BLaER1 treated with 17β-estradiol and CSF1 and Interleukin-3, amounts not matched to agents 10 nM and 100 nM (cell line): ENCODE results near the gene IFNL1.
"Not testable (repeated sequence)": the region's sequence is repeated elsewhere in the genome, so short reads cannot be mapped to it uniquely, and the experiment has no call there.

Source experiments
- H3K27ac ChIP-seq, 11 experiments: shearing (Covaris generic); formaldehyde crosslinking; 2 replicates each; pipeline ENCODE4 v1.8.1; 2022
- H3K27me3 ChIP-seq, 11 experiments: shearing (Covaris generic); formaldehyde crosslinking; 2 replicates each; pipeline ENCODE4 v1.8.1; 2022
- H3K36me3 ChIP-seq, 11 experiments: shearing (Covaris generic); formaldehyde crosslinking; 2 replicates each; pipeline ENCODE4 v1.8.1; 2022
- H3K4me1 ChIP-seq, 10 experiments: shearing (Covaris generic); formaldehyde crosslinking; 2 replicates each; pipeline ENCODE4 v1.8.1; 2022
- H3K4me2 ChIP-seq, 11 experiments: shearing (Covaris generic); formaldehyde crosslinking; 2 replicates each; pipeline ENCODE4 v1.8.1; 2022
- H3K4me3 ChIP-seq, 10 experiments: shearing (Covaris generic); formaldehyde crosslinking; 2 replicates each; pipeline ENCODE4 v1.8.1; 2022
- H3K9ac ChIP-seq, 11 experiments: shearing (Covaris generic); formaldehyde crosslinking; 2 replicates each; pipeline ENCODE4 v1.8.1; 2022
- H3K9me3 ChIP-seq, 11 experiments: shearing (Covaris generic); formaldehyde crosslinking; replicated peaks in 1 of 11; 2 replicates each; pipeline ENCODE4 v1.8.1; 2022
- H4K20me1 ChIP-seq, 11 experiments: shearing (Covaris generic); formaldehyde crosslinking; 2 replicates each; pipeline ENCODE4 v1.8.1; 2022
- Cebpa-rat ChIP-seq, 11 experiments: shearing (Covaris generic); IDR thresholded peaks; 2 replicates each; pipeline ENCODE4 v1.8.1; 2022

IFNL1 gene

DNA sequence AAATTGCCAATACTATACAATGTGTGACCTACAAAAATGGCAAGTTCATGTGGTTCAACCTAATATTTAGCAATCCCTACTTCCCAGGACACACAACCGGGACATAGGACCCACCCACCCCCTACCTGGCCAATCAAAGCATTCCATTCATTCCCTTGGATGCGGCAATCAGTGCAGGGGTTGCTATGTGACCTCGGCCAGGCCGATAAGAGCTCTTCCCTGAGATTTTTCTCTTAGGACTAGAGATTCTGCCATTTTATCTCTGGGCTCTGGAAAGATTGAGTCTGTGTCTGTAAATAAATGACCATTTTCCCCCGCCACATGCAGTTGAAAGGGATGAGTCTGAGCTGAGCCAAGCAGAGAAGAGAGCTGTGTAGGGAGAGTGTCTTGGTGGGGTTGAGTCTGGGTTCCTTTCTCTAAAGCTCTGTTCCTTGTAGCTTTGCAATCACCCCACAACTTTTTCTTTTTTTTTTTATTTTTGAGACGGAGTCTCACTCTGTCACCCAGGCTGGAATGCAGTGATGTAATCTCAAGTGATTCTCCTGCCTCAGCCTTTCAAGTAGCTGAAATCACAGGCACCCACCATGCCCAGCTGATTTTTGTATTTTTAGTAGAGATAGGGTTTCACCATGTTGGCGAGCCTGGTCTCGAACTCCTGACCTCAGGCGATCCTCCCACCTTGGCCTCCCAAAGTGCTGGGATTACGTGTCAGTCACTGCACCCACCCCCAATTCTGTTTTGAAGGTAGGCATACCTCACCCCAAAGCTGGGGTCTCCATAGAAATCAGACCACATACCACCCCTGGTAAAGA, 7.4 kb downstream of the IFNL1 start:
- no peaks in the 10 kb centered on the region for H3K9me3 ChIP-seq
- H3K4me1 ChIP-seq: peaks cover 6 to 16% (median 13%) of the 10 kb centered on the region in 10 experiments; a peak in 18 of 20 replicates
- peaks cover 8 to 24% (median 16%) of the 10 kb centered on the region in 11 experiments for H3K36me3 ChIP-seq
- no peak overlapping the region for H3K4me3 ChIP-seq
- TF ChIP-seq Cebpa-rat (IDR thresholded peaks at IDR 0.05): no peak
- H3K27ac ChIP-seq: no peak overlapping the region
- no peaks in the 10 kb centered on the region for H3K27me3 ChIP-seq
- no peak overlapping the region for H3K4me2 ChIP-seq
- H3K9ac ChIP-seq: no peak overlapping the region
- peaks cover 0 to 23% (median 0%) of the 10 kb centered on the region in 11 experiments; a peak in 7 of 22 replicates for H4K20me1 ChIP-seq

DNA sequence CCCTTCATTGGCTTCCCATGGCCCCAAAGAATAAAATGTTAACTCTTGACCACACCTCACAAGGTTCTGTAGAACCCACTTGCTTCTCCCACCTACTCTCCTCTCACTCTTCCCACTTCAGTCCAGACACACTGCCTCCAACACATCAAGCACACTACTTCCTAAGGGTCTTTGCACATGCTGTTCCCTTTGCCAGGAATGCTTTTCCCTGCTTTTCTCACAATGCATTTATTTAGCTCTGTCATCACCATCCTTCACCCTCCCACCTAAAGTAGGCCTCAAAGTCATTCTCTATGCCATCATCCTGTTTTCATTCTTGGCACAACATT, 7.9 kb downstream of the IFNL1 start:
- no peaks in the 10 kb centered on the region for H3K27me3 ChIP-seq
- H3K4me3 ChIP-seq: no peak overlapping the region
- TF ChIP-seq Cebpa-rat (IDR thresholded peaks at IDR 0.05): no peak
- peaks cover 6 to 16% (median 13%) of the 10 kb centered on the region in 10 experiments; a peak in 18 of 20 replicates for H3K4me1 ChIP-seq
- peaks cover 0 to 26% (median 0%) of the 10 kb centered on the region in 11 experiments; a peak in 7 of 22 replicates for H4K20me1 ChIP-seq
- H3K9me3 ChIP-seq: no peaks in the 10 kb centered on the region
- H3K4me2 ChIP-seq: no peak overlapping the region
- H3K36me3 ChIP-seq: peaks cover 8 to 30% (median 21%) of the 10 kb centered on the region in 11 experiments
- no peak overlapping the region for H3K9ac ChIP-seq
- no peak overlapping the region for H3K27ac ChIP-seq

DNA sequence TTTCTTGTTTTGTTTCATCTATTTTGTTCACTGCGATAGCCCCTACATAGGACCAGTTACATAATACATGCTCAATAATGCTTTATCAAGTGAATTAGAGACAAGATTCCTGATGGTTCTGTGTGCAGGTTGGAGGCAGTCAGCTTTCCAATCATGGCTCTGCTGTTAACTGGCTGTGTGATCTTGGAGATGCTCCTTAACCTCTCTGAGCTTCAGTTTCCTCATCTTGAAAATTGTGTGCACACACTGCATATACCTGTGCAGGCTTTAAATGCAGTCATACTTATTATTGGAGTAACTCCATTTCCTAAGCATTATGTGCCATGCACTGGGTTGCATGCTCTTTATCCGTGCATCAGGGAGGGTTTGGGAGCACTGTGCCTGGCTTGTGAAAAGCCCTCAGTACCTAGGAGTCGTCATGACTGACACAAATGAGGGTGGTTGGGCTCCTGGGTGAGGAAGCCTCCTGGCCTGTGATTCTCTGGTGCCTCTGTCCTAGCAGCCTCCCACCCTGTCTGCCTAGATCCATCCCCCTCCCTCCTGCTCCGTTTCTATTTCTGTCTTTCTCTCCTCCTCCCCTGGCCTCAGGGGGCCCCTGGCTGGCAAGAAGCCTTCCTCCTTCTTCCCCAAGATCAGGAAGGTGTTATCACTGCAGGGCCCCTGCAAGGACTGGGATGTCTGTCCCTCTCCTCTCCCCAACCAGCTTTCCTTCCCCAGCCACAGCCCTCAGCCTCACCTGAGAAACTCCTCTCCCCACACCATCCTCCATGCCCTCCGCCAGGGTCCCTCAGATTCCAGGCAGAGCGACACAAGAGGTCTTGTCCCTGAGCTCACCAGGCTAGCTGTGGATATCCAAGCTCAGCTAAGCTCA, 8.7 kb downstream of the IFNL1 start:
- peak overlapping the region in 10 of 11 experiments; percentile 3 to 76 (median 54); a peak in 17 of 22 replicates for H3K4me2 ChIP-seq
- H3K27me3 ChIP-seq: no peaks in the 10 kb centered on the region
- H3K27ac ChIP-seq: no peak overlapping the region
- peaks cover 8 to 35% (median 26%) of the 10 kb centered on the region in 11 experiments for H3K36me3 ChIP-seq
- no peak for TF ChIP-seq Cebpa-rat (IDR thresholded peaks at IDR 0.05)
- peak overlapping the region in 6 of 11 experiments; percentile 21 to 47 (median 42); a peak in 4 of 22 replicates for H3K9ac ChIP-seq
- H3K4me3 ChIP-seq: no peak overlapping the region
- peaks cover 0 to 26% (median 0%) of the 10 kb centered on the region in 11 experiments; a peak in 7 of 22 replicates for H4K20me1 ChIP-seq
- H3K9me3 ChIP-seq: no peaks in the 10 kb centered on the region
- H3K4me1 ChIP-seq: peaks cover 6 to 16% (median 13%) of the 10 kb centered on the region in 10 experiments; a peak in 18 of 20 replicates

DNA sequence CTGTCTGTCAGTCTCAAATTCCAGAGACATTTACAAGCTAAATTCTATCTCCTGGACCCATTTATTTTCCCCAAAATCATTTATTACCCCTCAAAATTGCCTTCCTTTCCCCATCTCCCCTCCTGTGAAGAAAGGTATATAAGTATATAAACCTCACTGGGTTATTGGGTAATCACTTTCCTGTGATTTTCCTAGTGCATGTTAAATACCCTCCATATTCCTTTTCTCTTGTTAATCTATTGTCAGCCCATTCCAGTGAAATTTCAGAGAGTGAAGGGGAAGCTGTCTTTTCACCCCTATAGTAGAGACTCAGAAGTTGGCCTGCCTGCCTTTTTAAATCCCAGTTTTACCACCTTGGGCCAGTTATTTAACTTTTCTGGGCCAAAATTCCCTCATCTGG, 9.9 kb downstream of the IFNL1 start:
- Histone ChIP-seq H3K4me2 (peak overlapping the region in 3 of 11 experiments; percentile 66 to 70 (median 68); a peak in 5 of 22 replicates), H3K27me3 (no peaks in the 10 kb centered on the region), H3K4me1 (peaks cover 6 to 26% (median 20%) of the 10 kb centered on the region in 10 experiments; a peak in 18 of 20 replicates), H3K27ac (no peak overlapping the region), H3K9ac (0 out of 22 replicates have a peak overlapping the region, but pooled peaks of 1 of the 11 experiments have one; percentile 47), H3K4me3 (no peak overlapping the region), H3K9me3 (no peaks in the 10 kb centered on the region), H4K20me1 (peaks cover 0 to 26% (median 3%) of the 10 kb centered on the region in 11 experiments; a peak in 7 of 22 replicates), H3K36me3 (peaks cover 8 to 46% (median 37%) of the 10 kb centered on the region in 11 experiments)
- TF ChIP-seq Cebpa-rat (IDR thresholded peaks at IDR 0.05): no peak

DNA sequence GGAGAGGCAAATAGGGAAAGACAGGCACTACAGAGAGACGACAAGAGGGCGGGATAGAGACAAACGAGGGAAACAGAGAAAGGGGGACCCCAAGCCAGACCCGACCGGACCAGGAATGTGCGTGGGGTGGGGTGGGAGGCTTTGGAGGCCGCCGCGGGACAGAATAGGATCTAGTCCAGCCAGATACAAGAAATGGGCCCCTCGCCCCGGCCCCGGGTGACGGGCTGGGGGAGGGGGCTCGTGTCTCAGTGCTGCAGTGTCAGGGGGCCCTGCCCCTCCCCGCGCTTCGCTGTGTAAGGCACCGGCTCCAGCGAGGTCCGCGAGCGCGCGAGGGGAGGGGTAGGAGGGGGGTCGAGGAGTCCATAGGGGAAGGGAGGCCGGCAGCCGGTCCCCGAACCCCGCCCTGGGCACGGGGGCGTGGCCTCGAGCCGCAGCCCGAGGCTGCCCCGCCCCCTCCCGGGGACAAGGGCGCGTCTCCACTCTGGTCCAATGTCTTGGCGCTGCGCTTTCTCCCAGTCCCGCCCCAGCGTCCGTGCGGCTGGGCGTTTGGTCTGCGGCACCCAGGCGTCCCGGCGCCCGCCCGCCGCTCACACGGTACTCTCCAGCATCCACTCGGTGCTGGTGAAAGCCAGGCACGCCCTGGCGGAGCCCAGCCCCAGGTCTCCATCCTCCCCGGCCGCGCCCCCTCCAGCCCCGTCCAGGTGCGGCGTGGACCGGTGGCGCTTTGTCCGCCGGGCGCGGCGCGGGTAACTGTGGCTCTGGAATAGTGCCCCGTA, 11.0 kb downstream of the IFNL1 start:
- Histone ChIP-seq H3K9ac (no peak overlapping the region), H3K9me3 (no peaks in the 10 kb centered on the region), H3K4me1 (peaks cover 6 to 29% (median 24%) of the 10 kb centered on the region in 10 experiments; a peak in 18 of 20 replicates), H3K27ac (no peak overlapping the region), H3K27me3 (no peaks in the 10 kb centered on the region), H4K20me1 (peaks cover 0 to 29% (median 6%) of the 10 kb centered on the region in 11 experiments; a peak in 7 of 22 replicates), H3K36me3 (peaks cover 11 to 58% (median 45%) of the 10 kb centered on the region in 11 experiments), H3K4me3 (no peak overlapping the region), H3K4me2 (no peak overlapping the region)
- no peak for TF ChIP-seq Cebpa-rat (IDR thresholded peaks at IDR 0.05)

DNA sequence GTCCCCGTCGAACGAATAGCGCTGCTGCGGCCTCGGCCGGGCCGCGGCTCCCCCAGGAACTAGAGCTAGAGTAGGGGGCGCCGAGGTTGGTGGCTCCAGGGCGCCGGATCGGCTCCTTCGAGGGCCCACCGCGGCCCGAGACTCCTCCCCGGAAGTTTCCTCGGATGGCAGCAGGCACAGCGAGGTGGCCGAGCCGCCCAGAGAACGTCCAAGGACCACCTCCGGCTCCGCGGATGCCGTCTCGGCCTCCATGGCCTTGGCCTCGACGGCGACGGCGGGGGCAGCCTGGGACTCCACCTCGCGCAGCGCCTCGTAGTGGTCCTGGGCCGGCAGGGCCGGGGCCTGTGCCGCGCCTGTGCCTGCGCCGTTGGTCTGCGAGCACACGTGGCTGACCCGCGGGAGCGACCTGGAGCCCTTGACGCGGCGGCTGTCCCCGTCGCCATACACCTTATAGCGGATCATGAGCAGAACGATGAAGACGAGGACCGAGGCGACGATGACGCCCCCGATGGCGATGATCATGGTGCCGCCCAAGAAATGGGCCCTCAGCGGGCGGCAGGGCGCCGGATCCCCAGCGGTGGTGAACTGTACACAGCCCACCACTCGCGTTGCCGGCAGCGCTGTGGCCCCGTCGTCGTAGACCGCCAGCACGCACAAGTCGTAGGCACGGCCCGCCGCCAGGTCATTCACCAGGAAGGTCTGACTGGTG, 11.8 kb downstream of the IFNL1 start:
- no peak overlapping the region for H3K4me3 ChIP-seq

DNA sequence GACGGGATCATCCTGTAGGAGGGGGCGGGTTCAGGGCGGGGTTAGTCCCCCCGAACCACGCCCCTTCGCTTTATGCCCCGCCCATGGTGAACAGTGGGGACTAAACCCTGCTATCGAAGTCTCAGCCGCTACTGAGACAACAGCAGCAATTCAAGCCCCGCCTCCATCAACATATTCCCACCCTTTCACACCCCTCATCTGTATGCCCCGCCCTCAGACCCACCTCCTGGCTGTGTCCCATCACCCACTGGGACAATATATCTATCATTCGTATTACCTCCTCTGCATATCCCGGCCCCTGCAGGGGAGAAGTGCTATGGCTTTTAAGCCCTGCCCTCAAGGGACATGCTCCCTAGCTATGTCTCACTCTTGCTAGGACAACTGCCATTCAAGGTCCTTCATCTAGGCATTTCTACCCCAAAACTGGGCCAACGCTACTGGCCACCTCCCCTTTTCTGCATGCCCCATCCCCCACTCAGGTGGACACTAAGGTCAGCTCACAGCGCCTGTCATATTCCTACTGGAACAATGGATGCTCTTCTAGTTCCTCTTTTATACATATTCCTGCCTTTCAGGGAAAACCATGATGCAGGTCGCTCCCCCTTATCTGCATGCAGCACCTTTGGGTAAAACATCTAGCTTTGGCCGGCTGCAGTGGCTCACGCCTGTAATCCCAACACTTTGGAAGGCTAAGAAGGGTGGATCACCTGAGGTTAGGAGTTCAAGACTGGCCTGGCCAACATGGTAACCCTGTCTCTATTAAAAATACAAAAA, 12.5 kb downstream of the IFNL1 start:
- no peak for TF ChIP-seq Cebpa-rat (IDR thresholded peaks at IDR 0.05)
- Histone ChIP-seq H3K4me2 (no peak overlapping the region), H3K9ac (no peak overlapping the region), H3K4me1 (peaks cover 6 to 29% (median 24%) of the 10 kb centered on the region in 10 experiments; a peak in 18 of 20 replicates), H3K9me3 (no peaks in the 10 kb centered on the region), H3K36me3 (peaks cover 26 to 73% (median 60%) of the 10 kb centered on the region in 11 experiments), H3K4me3 (no peak overlapping the region), H3K27me3 (no peaks in the 10 kb centered on the region), H3K27ac (no peak overlapping the region), H4K20me1 (peaks cover 0 to 31% (median 6%) of the 10 kb centered on the region in 11 experiments; a peak in 8 of 22 replicates)

More for the DNA sequence above, 11.8 kb downstream of the IFNL1 start:
- Histone ChIP-seq H3K27me3 (no peaks in the 10 kb centered on the region), H4K20me1 (peaks cover 0 to 29% (median 6%) of the 10 kb centered on the region in 11 experiments; a peak in 7 of 22 replicates), H3K9me3 (no peaks in the 10 kb centered on the region), H3K27ac (no peak overlapping the region), H3K4me2 (no peak overlapping the region), H3K9ac (no peak overlapping the region), H3K4me1 (peaks cover 6 to 29% (median 24%) of the 10 kb centered on the region in 10 experiments; a peak in 18 of 20 replicates), H3K36me3 (peaks cover 19 to 65% (median 53%) of the 10 kb centered on the region in 11 experiments)
- TF ChIP-seq Cebpa-rat (IDR thresholded peaks at IDR 0.05): no peak

DNA sequence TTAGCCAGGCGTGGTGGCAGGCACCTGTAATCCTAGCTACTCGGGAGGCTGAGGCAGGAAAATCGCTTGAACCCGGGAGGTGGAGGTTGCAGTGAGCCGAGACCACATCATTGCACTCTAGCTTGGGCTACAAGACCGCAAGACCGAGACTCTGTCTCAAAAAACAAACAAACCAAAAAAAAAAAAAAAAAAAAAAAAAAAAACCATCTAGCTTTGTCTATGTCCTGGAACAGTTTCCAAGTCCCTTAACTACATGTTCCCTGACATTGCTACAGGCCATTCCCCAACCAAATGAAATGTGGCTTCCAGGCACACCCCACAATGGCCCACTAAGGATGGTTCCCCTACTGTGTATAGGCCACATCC, 13.1 kb downstream of the IFNL1 start:
- H3K4me1 ChIP-seq: peaks cover 6 to 29% (median 24%) of the 10 kb centered on the region in 10 experiments; a peak in 18 of 20 replicates
- not testable (repeated sequence) for H3K9me3 ChIP-seq, H3K9ac ChIP-seq, H3K4me2 ChIP-seq, H3K4me3 ChIP-seq, H3K27ac ChIP-seq, H3K27me3 ChIP-seq
- peaks cover 0 to 37% (median 6%) of the 10 kb centered on the region in 11 experiments; a peak in 8 of 22 replicates for H4K20me1 ChIP-seq
- peaks cover 32 to 79% (median 66%) of the 10 kb centered on the region in 11 experiments for H3K36me3 ChIP-seq
